GM19372 (cell line): ENCODE data around the gene SNED1.
"Not testable (repeated sequence)": the region's sequence is repeated elsewhere in the genome, so short reads cannot be mapped to it uniquely, and the experiment has no call there.

ENCODE experiments used
- ATAC-seq: cut with Tn5 transposase; IDR thresholded peaks from one replicate; pipeline ENCODE4 v1.9.1; 2021; ENCODE audit warnings: mild to moderate bottlenecking, low read depth, moderate library complexity; ENCODE audit not compliant: unreplicated experiment

SNED1 gene

GRCh38 chr2:240972201-240972600 is 26.2 kb upstream of the SNED1 start:
- no peak for ATAC-seq

- no peak for ATAC-seq
Measured at GRCh38 chr2:240972636-240973521, 25.5 kb upstream of the SNED1 start.

- ATAC-seq, result no peak
Measured at GRCh38 chr2:240974771-240975572, 23.4 kb upstream of the SNED1 start.

- ATAC-seq, result not testable (repeated sequence)
Measured at GRCh38 chr2:240975903-240976302, 22.5 kb upstream of the SNED1 start.

GRCh38 chr2:240981280-240981679 is 17.1 kb upstream of the SNED1 start:
- ATAC-seq, result no peak

GRCh38 chr2:240981871-240982800 is 16.3 kb upstream of the SNED1 start:
- no peak for ATAC-seq

- no peak for ATAC-seq
Measured at GRCh38 chr2:240982821-240983281, 15.6 kb upstream of the SNED1 start.

GRCh38 chr2:240983361-240983995 is 14.9 kb upstream of the SNED1 start:
- no peak for ATAC-seq

- ATAC-seq, result no peak
Measured at GRCh38 chr2:240983996-240984498, 14.4 kb upstream of the SNED1 start.

GRCh38 chr2:240985881-240986786 is 12.3 kb upstream of the SNED1 start:
- ATAC-seq, result no peak

- ATAC-seq, result no peak
Measured at GRCh38 chr2:240986787-240987411, 11.5 kb upstream of the SNED1 start.

- ATAC-seq, result no peak
Measured at GRCh38 chr2:240987588-240987987, 10.8 kb upstream of the SNED1 start.

GRCh38 chr2:240988146-240988545 is 10.3 kb upstream of the SNED1 start:
- ATAC-seq, result no peak

- ATAC-seq, result no peak
Measured at GRCh38 chr2:240988571-240989271, 9.7 kb upstream of the SNED1 start.

GRCh38 chr2:240989451-240990265 is 8.8 kb upstream of the SNED1 start:
- no peak for ATAC-seq

- ATAC-seq, result no peak
Measured at GRCh38 chr2:240990266-240990529, 8.2 kb upstream of the SNED1 start.

- no peak for ATAC-seq
Measured at GRCh38 chr2:240990726-240991377, 7.6 kb upstream of the SNED1 start.
